GM23248 (cell line): Measurements from ENCODE around the gene SMURF2.

ENCODE experiments used
- EZH2 ChIP-seq: fragments of 200-600 bp; sonication (generic); IDR thresholded peaks from 2 replicates; pipeline ENCODE4 v1.6.1; 2018; ENCODE audit warnings: antibody characterized with exemption, mild to moderate bottlenecking; ENCODE audit not compliant: insufficient read depth, poor library complexity, severe bottlenecking
- EZH2phosphoT487 ChIP-seq: fragments of 200-600 bp; sonication (generic); IDR thresholded peaks from 2 replicates; pipeline ENCODE4 v1.6.1; 2018; ENCODE audit warnings: antibody characterized with exemption, moderate library complexity, mild to moderate bottlenecking, low read depth; ENCODE audit not compliant: insufficient read depth

DNA sequence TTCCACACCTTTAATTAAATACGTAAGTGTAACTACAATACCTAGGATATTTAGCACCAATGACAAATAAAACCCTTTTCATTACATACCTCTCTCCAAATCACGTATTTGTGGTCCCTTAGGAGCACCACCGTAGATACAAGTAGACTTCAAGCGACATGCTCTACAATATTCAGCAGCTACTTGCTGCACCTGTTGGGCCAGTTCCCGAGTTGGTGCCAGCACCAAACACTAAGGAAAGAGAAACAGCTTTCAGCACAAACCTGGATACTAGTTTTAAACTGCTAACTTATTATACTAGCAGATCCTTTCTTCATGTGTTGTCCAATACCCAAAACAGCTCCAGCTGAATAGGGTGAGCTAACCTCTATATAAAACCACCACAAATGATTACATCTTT is 158.8 kb downstream of the SMURF2 start:
- TF ChIP-seq EZH2 (no peak), EZH2phosphoT487 (no peak)
